Hypothalamus (tissue), 51 donors: ENCODE results near the gene CBX4.

Experiments used
- DNase-seq, 51 donors: peaks; one replicate each; lab custom pipeline; 2025; lab: John Stamatoyannopoulos, UW

CBX4 gene

DNA sequence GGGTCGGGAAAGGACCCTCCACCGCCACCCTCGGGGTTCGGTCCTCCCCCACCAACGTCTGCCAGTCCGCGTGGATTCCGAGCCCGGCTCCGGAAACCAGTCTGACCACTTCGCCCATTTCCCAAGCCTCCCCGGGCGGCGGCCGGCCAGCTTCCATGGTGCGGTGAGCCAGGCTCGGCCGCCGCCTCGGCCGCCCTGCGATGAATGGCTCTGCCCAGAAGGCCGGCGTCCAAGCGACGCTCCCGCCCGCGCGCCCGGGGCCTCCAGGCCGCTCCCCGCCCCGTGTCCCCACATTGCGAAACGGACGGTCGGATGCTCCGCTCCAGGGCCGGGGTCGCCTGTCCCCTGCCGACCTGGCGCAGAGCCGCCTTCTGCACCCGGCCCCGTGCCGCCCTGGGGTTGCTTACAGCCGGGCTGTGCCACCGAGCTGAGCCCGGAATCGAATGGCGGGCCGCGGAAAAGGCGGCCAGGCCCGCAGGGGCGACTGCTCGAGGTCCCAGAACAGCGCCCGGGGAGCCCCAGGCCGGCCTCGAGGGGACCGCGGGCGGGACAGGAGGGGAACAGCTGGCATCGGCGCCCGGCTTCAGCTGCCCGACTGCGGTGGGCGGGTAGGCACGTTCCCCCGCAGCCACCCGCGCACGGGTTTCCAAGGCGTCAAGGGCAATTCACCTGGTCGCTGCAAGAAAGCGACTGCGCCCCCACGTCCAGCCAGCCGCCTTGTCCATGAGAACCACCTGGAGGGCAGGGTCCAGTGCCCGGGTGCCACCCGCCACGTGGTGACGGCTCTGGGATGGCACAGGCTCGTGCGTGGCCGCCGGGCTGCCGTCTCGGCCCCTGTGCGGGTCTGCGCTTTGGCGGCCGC is 24.0 kb downstream of the CBX4 start:
- DNase-seq, result peak in 3 of 51 donors; percentile 19 to 35 (median 21)

DNA sequence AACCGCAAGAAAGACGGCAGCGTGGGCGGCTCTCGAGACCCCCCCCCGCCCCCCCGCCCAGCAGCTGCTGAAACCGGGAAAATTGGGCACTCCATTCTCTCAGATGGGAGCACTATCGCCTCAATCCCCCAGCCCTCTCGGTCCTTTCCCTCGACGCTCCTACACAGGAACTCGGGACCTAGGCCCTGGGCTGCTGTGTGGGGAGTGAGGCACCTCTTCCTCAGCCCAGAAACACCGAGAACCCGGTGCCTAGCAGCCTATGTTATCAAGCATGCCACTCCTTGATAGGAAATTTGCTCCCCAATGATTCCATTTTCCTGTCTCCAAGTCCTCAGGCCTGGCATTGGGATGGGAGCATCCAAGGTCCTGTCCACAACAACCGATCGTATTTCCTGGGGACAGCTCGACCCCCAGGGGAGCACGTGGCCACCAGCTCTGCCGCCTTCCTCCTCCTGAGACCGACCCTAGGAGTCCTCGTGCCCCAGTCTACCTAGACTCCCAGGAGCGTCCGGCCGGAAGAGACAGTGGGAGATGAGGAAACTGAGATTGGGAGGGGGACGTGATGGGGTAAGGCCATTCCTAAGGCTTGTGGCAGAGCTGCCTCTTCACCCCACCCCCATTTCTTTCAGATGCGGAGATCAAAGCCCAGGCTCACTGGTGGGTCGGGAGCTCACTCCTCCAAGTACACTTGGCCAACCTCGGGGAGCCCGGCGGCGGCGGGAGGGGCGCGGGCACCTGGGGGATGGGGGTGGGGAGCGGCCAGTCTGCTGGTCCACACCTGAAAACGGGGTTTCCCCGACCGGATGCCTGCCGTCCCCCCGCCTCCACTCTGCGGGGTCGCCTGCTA is 24.9 kb downstream of the CBX4 start:
- no peak for DNase-seq

- no peak for DNase-seq
Observed at GRCh38 chr17:79813297-79814126, 25.7 kb downstream of the CBX4 start.

GRCh38 chr17:79812353-79813258 is 26.6 kb downstream of the CBX4 start:
- no peak for DNase-seq

DNA sequence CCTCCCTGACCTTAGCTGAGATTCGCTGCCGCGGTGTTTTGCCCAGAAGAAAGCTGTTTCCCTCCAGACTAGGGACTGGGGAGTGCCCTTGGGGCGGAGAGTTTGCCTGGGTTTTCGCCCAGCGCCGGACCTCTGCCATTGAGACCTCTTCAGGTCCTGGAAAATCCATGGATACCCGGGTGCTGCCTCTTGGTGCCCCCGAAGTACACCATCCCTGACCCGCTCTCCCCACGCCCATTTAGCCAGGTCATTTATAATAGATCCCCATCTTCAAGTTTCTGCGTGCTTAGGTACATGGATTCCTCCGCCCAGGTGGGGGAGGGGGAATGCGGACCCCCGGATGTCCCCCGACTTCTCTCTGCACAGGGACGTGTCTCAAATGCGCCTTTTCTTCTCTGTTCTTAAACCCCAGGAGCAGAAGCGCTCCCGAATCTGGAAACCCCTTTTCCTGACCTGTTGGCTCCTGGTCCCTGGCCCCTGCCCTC is 27.3 kb downstream of the CBX4 start:
- no peak for DNase-seq

DNA sequence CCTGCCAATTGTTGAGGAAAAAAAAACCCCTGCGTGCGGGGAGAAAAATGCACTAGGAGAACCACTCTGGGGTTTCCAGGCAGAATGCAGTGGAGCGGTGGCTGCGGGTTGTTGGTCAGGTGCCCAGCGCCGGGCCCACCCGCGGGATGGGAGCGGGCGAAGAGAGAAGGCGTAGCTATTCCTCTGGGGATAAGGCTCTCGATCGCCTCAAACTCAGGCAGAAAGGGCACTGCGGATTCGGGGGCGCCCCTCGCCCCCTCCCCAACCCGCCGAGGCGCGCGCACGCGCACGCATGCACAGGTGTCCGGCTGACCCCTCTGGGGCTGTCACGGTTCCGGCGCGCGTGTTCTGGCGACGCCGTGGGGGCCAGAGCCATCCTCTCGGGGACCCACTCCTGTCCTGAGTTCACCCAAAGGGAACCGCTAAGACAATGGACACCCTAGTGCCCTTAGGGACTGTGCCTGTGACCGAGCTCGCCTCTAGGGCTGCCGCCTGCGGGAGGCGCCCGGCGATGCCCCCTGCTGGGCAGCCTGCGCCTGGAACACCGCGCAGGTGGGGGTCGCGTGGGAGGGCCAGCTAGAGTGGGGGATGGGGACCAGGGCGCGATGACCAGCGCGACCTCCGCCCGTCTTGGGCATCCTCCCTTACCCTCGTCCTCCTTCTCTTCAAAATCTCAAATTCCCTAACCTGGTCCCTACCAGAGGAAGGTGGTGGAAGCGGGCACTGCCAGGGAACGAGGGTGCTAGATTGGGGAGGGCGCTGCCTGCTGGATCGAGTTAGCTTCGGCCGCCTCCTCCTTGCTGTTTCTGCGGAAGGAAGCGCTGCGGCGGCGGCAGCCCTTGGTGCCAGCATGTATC is 28.0 kb downstream of the CBX4 start:
- peak in 9 of 51 donors; percentile 20 to 52 (median 43) for DNase-seq

DNA sequence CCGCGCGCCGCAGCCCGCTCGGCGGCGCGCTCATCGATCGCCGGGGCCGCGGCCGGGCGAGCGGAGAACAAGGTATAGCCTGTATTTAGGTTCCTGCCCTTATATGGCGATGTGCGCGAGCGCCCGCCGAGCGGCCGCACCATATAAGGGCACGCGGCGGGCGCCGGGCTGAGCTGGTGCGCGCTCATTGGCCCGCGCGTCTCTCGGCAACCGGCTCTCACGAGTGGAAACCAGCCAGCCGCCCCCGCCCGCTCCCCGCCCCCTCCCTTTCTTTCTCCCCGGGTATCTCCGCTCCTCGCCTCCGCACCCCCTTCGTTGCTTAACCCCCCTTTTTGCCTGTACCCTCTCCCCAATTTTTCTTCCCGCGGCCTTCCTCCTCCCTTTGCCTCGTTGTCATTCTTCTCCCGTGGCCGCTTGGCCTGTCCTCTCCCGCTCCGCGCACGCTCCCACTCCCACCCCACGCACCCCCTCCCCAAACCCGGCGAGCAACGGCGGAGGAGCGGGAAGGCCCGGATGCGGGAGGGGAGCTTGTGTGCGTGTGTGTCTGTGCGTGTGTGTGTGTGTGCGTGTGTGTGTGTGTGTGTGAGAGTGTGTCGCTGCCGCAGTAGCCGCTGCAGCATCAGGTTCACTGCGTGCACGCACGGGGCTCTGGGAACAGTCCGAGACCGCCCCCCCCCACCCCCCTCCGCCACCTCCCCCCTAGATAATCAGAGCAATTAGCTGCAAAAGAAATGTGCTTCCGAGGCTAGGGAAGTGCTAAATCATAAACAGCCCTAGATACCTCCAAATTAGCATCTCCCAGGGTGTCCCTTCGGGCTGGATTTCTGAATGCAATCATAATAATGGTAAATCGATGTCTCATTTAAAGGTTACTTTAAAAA is 28.9 kb downstream of the CBX4 start:
- DNase-seq, result peak in 43 of 51 donors; percentile 6 to 83 (median 53)

DNA sequence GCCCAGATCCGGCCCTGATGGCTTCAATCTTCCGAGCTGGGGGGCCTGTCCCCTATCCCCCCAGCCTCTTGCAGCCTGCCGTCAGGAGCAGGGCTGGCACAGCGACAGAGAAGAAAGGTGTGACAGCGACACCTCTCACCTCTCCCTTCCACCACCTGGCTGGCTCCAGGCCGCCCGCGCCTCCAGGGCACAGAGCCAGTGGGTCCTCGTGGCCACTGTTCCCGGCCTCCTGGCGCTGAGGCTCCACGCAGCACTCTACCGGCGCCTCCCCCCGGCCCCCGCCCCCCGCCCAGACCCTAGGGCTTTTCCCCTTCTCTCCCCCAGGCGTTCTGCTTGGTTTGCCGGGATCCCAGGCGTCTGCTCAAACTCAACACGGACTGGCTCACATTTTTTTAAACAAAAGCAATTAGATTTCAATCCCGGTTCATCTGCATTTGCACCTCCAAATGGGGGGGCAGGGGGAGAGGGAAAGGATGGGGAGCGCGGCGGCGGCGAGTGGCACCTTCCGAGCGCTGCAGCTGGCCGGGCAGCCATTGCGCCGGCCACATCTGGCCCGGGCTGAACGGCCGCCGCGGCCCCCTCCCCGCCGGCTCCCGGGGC is 29.6 kb downstream of the CBX4 start:
- no peak for DNase-seq

DNA sequence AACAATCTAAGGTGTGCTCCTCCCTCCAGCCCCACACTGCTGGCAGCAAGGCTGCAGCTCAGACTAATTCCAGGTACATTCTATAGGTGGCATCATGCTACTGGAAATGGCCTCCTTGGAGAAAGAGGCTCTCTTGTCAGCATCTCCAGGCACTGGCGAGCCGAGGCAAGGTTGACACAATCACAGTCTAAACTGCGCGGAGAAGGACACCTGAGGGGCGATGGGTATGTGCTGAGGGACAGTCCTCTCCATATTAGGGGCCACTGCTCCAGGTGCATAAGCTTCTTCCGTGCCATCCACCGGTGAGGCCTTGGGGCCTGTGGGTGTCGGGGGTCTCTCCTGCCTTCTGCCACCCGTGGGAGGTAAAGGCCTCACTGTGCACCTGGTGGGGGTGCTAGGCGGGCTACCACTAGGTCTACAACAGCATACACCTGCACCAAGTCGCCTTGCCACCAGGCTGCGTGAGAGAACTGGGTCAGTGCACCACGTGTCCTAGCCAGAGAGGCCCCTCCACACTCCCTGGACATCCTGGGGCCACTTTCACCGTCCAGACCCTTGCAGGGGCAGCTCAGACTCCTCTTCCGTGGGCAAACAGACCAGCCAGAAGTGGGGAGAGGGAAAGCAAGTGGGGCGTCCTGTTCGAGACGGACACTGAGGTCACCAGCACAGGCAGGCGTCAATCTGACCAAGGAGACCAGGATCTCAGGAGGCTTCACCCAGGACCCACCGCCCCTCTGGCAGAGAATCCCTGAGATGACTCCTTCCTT is 30.3 kb downstream of the CBX4 start:
- DNase-seq, result no peak

- no peak for DNase-seq
Observed at GRCh38 chr17:79806863-79807720, 32.1 kb downstream of the CBX4 start.

DNA sequence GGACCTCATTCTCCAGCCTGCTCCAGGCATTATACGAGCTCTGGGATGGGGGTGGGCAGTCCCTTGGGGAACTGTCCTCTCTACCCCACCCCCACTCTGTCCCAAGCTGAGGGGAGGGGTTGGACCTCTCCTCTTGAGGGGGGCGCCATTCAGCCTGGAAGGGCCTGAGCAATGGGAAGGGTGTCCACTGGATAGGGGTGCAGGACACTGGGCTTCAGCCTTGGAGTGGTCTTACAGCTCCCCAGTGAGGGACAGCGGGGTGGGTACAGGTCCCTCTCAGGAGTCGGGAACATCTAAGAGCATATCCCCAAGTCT is 32.8 kb downstream of the CBX4 start:
- DNase-seq, result no peak

DNA sequence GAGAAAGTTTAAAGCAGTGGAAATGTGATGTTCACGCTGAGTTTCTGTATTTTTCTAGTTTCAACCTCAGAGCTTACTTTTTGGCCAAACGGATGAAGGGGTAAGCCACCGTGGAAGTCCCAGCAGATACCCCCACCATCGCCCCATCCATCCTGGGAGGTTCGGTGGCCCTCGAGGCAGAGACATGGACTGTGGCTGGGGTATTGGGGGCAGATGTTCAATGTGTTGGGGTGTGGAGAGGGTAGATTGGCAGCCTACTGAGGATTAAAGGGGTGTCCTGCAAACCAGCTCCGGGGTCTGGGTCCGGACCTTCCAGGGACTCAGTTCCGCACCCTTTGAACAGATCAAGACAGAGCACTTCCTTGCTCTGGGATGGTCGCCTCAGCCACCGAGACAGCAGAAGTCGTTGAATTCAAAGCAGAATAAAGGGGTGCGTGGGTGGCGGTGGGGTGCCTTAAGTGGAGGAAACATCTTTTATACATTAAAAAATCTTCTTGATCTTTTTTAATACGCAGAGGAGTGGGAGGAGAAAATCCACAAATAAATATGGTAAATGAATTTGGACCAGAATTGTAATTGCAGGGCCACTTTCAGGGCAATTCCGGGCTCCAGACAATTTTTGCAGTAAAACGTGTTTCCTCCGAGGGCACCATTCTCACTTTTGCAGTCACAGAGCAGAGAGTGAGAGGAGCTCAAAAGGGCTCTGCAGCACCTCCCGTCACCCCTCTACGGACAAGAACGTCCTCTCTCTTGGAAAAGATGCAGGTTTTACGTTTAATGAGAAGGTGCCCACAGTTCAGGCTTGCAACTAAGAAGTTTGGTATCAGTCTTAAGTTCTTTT is 34.2 kb downstream of the CBX4 start:
- no peak for DNase-seq

- no peak for DNase-seq
Observed at GRCh38 chr17:79803997-79804855, 35.0 kb downstream of the CBX4 start.
